ENCODE data around the gene FHL2. TPM values are rescaled to one million over a fixed set of nuclear protein-coding genes. Genes with fewer than 3 reads are reported as not detected.

Gene FHL2
- total and polyA plus RNA-seq, 2 of the 13 experiments (the other 11 are each of a cell fraction or from before 2014, with no cell fraction given) = 1.9 to 74.8 TPM

- TF ChIP-seq MEIS2 (CRISPR knock-in tag; IDR thresholded peaks at IDR 0.05) (no peak), HIVEP1 (CRISPR knock-in tag; IDR thresholded peaks at IDR 0.05) (peak; percentile 57; the same call in 1 of the 2 replicates), RAD21 (CRISPR knock-in tag; IDR thresholded peaks at IDR 0.05) (peak; percentile 56), POLR2AphosphoS5 (IDR thresholded peaks at IDR 0.05; ENCODE audit: low read depth, low read length) (peak; percentile 41; the same call in 1 of the 2 replicates), MYNN (CRISPR knock-in tag; IDR thresholded peaks at IDR 0.05; ENCODE audit: low read depth) (no peak), HOXA3 (CRISPR knock-in tag; IDR thresholded peaks at IDR 0.05) (peak; percentile 50), RBFOX2 (IDR thresholded peaks at IDR 0.05; ENCODE audit: low read depth, low read length) (peak; percentile 86), CREB1 (IDR thresholded peaks at IDR 0.05) (peak; percentile 33; the same call in 1 of the 2 replicates), CREB1 (CRISPR knock-in tag; IDR thresholded peaks at IDR 0.05) (no peak), MXI1 (IDR thresholded peaks at IDR 0.05; ENCODE audit: borderline replicate concordance, low read depth, low read length) (peak; percentile 12; the same call in 1 of the 3 replicates), ZNF337 (CRISPR knock-in tag; IDR thresholded peaks at IDR 0.05; ENCODE audit: borderline replicate concordance, low read depth) (no peak), ZNF547 (CRISPR knock-in tag; IDR thresholded peaks at IDR 0.05) (no peak; the same call in 1 of the 2 replicates), ZNF543 (CRISPR knock-in tag; IDR thresholded peaks at IDR 0.05) (no peak; the same call in 1 of the 2 replicates), RCOR2 (CRISPR knock-in tag; IDR thresholded peaks at IDR 0.05) (no peak), ZNF274 (CRISPR knock-in tag; IDR thresholded peaks at IDR 0.05) (peak; percentile 37; the same call in 1 of the 2 replicates), ESRRA (CRISPR knock-in tag; IDR thresholded peaks at IDR 0.05; ENCODE audit: low read depth) (0 out of 2 replicates have a peak, but pooled peaks have one; percentile 62), ASH2L (IDR thresholded peaks at IDR 0.05; ENCODE audit: insufficient read length, low read depth, low read length) (peak; percentile 74), PPARG (CRISPR knock-in tag; conservative IDR thresholded peaks at IDR 0.05) (0 out of 2 replicates have a peak, but pooled peaks have one; percentile 23), ZNF446 (CRISPR knock-in tag; IDR thresholded peaks at IDR 0.05) (peak; percentile 42; the same call in 1 of the 2 replicates), ZSCAN21 (CRISPR knock-in tag; IDR thresholded peaks at IDR 0.05; ENCODE audit: borderline replicate concordance) (0 out of 2 replicates have a peak, but pooled peaks have one; percentile 16), SMYD3 (CRISPR knock-in tag; IDR thresholded peaks at IDR 0.05) (no peak), TFDP1 (CRISPR knock-in tag; IDR thresholded peaks at IDR 0.05; ENCODE audit: borderline replicate concordance) (peak; percentile 93), BORCS8-MEF2B (CRISPR knock-in tag; IDR thresholded peaks at IDR 0.05) (peak; percentile 29; the same call in 1 of the 2 replicates), YY1 (IDR thresholded peaks at IDR 0.05; ENCODE audit: insufficient read depth, insufficient replicate concordance, low read depth, low read length) (peak; percentile 38), ZNF562 (CRISPR knock-in tag; IDR thresholded peaks at IDR 0.05; ENCODE audit: borderline replicate concordance) (no peak), MTF2 (CRISPR knock-in tag; IDR thresholded peaks at IDR 0.05; ENCODE audit: borderline replicate concordance) (0 out of 2 replicates have a peak, but pooled peaks have one; percentile 32), HBP1 (CRISPR knock-in tag; IDR thresholded peaks at IDR 0.05; ENCODE audit: low read depth) (0 out of 2 replicates have a peak, but pooled peaks have one; percentile 54), ZNF235 (CRISPR knock-in tag; IDR thresholded peaks at IDR 0.05; ENCODE audit: borderline replicate concordance) (0 out of 2 replicates have a peak, but pooled peaks have one; percentile 37)
These were observed at the start of gene FHL2 (continued) for GRCh38 chr2:105398336-105399206.

All from HepG2 (cell line).